NCI-H226 (cell line): ENCODE measurements around the gene PDIA3.
"Not testable (repeated sequence)": the region's sequence is repeated elsewhere in the genome, so short reads cannot be mapped to it uniquely, and the experiment has no call there.

Source experiments
- DNase-seq: peaks from one replicate; pipeline ENCODE4 v3.0.0-alpha.2; 2015

PDIA3 gene

DNA sequence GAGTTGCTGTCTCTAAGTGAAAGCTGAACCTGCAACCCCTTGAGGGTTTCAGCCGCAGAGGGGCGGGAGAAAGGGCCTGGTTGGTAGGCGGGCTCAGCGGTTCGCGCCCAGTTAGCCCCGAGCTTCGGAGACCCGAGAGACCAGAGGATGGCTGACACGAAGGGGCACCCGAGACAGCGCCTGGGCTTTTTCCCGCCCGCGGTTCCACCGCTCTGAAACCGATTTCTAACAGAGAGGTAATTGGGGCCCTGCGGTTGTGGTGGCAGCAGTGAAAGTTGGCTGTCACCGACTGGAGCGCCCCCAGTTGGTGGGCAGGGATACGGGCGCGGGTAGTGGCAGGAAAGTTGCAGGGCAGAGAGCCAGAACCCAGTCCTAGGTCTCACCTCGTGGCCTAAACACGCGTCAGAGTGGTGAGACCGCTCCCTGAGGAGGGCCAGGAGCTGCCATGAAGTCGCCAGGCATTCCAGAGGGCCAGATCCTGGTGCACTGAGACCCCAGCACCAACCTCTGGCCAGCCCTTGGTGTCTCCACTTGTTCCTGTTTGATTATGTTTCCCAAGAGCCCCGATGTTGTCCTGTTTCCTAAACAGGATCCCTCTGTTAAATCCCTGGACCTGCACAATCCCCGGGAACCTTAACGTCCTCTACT, 31.2 kb downstream of the PDIA3 start:
- peak; percentile 46 for DNase-seq

DNA sequence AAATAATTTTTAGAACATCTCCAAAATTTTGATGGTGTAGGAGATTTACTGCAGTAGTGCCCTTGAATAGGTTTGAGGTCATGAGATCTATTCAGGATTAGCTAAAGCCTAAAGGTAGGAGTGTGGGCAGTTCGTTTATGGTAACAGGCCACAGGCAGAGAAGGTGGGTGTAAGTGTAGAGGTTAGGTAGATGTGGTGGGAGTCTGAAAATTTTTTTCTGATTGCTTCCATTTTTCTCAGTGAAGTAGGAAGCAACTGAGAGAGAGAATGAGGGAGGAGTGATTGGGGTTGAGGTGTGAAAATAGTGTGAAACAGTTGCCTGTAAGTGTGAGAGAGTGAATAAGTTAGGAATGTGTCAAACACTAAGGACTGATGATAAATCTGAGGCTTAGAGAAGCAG, 32.8 kb downstream of the PDIA3 start:
- DNase-seq: no peak

DNA sequence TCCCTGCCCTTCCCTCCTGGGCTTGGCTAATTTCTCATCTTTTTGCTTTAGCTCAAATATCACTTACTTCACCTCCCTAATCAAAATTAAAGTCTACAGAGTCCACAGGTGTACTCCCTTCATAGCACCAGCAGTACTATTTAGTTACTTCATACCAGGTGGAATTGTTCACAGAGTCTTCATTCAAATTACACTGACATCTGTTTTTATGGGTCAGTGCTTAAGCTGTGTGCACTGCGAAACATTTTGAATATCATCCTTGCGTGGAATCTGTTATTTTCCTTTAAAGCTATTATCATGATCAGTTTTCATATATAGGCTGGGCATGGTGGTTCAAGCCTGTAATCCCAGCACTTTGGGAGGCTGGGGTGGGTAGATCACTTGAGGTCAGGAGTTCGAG, 43.2 kb downstream of the PDIA3 start:
- no peak for DNase-seq

DNA sequence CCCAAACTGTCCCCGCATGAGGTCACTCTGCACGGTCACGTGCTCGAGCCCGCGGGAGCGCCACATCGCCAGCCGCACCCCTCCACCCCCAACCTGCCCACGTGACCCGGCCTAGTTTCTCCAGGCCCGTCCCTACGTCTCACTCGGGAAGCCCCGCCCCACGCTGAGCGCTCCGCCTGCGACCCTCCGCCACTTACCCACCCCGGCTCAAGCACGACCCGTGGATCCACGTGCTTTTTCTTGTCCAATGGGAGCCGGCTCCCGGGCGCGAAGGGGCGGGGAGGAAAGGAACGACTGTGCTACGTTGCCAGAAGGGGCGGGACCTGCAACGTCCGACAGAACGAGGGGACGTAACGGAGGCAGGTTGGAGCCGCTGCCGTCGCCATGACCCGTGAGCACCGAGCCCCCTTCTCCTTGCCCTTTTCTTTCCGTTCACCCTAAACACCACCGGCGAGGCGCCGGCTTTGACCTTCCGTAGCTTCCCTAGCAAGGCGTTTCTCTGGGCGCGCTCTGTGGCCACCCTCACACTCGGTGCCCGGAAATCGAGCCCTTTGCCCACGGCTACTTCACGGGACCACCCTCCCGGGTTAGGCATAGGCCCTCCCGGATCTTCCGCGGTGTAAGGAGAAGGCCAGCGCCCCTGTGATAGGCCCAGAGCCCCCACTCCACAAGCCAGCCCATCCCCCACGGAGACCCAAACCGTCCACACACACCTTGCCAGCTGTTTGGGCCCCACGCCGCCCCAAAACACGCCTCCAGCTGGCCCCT, 45.9 kb downstream of the PDIA3 start, which contains the start of gene SERF2:
TSS of gene SERF2 (plus strand) at position 328 of the 768 bp plus-strand sequence. CDS start at position 385, 57 bp downstream.
- DNase-seq: peak; percentile 86

DNA sequence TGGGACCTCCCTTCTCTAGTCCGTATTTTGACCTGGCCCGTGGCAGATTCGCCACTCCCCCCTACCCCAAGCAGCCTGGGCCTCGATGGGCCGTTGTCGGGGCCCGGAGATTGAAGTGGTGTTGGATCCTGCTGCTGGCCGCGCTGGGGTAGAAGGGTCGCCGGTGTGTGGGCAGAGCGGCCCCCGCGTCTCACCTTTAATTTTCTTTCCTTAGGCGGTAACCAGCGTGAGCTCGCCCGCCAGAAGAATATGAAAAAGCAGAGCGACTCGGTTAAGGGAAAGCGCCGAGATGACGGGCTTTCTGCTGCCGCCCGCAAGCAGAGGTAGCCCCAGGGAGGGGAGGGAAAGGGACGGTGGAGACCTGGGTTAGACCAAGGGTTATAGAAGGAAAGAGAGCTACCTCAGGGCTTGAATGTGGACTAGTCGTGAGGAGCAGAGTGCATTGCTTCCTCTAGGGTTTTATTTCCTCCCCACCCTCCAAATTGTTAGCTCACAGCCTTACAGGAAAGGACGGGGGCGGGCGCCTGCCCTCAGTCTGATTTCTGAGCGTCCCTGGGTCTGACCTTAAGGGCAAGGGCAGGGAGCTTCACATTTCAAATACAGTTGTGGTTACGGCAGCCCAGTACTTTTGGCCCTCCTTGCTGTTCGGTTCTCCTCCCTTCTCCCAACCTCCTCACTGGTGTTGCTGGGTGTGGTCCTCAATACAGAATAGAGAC, 46.7 kb downstream of the PDIA3 start:
- no peak for DNase-seq

DNA sequence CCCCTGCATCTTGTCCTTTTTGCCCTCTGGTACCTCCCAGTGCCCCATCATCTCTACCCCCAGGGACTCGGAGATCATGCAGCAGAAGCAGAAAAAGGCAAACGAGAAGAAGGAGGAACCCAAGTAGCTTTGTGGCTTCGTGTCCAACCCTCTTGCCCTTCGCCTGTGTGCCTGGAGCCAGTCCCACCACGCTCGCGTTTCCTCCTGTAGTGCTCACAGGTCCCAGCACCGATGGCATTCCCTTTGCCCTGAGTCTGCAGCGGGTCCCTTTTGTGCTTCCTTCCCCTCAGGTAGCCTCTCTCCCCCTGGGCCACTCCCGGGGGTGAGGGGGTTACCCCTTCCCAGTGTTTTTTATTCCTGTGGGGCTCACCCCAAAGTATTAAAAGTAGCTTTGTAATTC, 47.4 kb downstream of the PDIA3 start:
- no peak for DNase-seq

DNA sequence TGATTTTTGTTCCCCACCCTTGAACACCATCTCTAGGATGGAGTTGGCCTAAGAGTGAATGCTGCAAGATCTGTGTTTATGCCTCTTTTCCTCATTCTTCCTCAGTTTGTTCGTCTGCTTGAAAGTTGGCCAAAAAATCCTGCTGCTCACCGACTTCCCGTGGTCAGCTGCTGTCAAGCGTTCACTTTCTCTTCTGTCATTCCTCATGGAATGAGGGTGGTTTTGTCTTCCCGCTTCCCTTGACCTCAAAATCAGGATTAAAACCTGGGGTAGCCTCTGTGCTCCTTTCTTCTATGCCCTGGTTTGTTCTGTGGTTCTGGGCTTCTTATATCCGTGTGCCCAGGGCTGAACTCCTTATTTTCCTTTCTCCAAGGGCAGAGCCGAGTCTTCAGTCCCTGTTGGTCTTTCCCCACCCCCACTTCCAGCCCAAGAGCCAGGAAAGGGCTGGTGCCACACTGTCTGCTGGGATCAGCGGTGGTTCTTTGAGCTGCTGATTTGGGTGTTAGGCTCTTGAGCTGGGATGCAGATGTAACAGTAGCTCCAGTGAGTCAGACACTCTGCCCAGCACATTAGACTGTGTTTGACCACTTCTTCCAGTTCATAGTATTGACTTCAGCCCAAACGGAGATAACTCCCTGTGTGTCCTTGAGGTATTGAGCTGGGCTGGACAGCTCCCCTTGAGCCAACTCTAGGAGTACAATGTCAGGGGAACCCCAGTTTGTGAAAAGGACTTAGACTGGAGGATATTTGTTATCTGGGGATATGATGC, 48.2 kb downstream of the PDIA3 start:
- DNase-seq: no peak

DNA sequence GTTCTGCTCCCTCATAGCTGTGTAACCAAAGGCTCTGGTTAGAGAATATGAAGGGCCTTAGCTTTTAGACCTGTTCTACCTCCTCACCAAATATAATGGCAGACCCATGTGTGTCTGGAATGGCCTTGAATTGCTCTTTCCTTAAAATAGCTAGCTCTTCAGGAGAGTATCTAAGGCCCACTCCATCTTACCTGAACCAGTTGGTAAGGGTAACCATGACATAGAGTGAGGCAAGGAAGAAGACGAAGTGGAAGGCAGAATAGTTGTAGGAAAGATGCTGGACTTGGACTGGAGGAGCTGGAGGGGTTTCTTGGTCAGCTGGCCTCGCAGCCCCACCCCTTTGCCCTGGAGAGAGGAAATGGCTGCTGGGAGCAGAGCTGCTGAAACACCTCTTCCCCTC, 49.0 kb downstream of the PDIA3 start:
- no peak for DNase-seq

DNA sequence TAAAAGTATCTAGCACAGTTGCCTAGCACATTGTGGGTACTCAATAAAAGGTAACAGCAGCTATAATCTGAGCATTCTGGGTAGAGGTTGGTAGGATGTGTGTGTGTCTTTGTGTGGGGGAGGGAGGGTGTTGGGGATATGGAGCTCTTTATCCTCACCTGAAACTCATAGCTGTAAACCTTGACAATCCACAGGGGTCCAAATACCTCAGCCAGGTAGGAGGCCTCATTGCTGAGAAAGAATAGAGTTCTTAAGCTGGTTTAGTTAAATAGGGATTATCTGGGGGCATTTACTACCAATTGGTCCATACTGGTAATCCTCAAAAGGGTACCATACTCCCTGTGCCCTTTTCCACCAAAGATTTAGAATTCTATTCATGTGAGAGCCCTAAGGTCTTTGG, 49.8 kb downstream of the PDIA3 start:
- no peak for DNase-seq

DNA sequence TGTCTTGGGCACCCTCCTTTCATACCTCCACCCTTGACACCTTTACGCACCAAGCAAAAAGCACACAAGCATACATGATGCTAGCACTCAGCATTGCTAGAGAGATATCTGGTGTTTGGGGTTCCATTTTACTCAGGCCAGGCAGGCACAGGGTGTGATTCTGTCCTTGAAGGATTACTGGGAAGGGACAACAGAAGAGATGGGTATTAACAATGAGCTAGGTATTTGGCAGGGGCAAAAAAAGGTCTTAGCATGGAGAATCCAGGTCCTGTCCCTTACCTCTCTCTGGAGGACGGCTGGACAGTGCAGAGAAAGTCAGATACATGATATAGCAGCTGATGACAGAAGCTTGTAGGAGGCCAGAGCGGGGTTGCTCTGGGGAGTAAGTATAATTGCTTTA, 50.3 kb downstream of the PDIA3 start:
- no peak for DNase-seq

DNA sequence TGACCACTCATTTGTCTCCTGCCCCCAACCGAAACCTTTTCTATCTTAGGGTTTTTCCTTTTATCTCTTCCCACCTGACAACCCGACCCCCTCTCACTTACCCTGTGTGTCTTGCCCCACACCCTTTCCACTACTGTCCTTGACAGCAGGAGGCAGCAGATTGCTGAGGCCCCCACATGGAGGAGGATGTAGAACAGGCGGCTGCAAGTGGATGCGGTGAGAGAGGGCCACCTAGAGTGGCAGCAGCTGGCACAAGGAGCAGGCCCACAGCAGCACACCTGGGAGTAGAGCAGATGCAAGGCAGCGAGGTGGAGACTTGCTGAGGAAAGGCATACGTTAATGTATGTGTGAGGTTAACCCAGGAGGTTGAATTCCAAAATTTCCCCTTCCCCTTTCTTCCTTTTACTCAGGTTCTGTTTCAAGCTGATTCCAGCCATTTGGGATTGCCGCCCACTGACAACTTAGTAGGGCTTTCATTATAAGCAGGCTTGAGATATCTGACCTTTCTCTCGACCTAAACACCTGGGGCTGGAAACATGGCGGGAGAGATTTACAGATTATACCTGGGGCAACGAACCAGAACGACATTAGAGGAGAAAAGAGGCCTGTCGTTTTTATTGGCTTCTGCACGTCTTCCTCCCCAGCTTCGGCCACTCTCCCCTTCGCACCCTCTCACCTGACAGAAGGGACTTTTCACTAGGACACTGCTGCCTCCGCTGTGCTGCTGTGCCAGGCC, 53.1 kb downstream of the PDIA3 start:
- no peak for DNase-seq

DNA sequence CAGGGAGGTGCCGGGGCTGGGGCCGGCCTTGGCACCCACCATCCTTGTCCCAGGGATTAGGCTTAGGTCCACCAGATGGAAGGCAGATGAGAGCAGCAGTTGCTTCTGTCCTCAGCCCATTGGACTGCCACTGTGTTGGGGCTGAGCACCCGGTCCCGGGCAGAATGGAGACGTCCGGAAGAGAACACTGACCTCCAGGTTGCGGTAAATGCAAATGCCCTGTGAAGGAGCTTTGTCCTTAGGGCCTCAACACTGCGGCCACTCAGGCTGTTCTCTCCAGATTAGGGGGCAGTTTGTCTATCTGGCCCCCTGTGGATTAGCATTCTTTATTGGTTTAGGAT, 53.7 kb downstream of the PDIA3 start, which contains the start of gene SERINC4:
TSS of gene SERINC4 (minus strand) at position 276 of the 341 bp plus-strand sequence. CDS start at position 42, 234 bp downstream.
- no peak for DNase-seq

DNA sequence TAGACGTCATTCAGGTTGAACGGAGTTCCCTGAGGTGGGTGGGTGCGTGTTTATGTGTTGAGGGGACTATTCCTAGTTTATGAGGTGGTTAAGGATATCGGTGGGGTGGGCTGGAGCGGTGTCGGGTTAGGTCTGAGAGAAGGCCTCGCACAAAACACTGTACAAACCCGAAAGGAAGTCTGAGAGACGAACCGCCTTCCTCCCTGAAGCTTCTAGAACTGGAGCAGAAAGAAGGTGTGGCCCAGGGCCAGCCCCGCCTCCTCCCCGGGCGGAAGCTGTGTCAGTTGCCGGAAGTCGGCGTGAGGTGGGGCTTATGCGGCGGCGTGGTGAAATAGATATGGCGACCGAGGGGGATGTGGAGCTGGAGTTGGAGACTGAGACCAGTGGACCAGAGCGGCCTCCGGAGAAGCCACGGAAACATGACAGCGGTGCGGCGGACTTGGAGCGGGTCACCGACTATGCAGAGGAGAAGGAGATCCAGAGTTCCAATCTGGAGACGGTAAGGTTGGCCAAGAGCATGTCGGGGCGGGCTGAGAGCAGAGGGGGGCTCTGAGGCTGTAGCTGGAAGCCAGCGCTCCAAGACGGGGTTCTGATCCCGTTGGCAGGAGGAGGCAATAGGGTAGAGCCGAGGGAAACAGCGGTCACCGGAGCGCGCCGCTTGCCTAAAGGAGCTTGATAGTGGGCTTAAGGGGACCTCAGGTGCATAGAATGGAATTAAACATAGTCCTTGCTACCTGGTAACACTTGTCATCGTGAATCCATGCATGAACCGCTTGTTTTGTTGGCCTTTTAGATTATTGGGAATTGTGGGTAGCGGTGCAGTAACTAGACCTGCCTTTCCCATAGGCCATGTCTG, 54.3 kb downstream of the PDIA3 start, which contains the start of gene HYPK:
TSS of gene HYPK (plus strand) at position 314 of the 856 bp plus-strand sequence. CDS start at position 338, 24 bp downstream.
- DNase-seq: peak; percentile 56

DNA sequence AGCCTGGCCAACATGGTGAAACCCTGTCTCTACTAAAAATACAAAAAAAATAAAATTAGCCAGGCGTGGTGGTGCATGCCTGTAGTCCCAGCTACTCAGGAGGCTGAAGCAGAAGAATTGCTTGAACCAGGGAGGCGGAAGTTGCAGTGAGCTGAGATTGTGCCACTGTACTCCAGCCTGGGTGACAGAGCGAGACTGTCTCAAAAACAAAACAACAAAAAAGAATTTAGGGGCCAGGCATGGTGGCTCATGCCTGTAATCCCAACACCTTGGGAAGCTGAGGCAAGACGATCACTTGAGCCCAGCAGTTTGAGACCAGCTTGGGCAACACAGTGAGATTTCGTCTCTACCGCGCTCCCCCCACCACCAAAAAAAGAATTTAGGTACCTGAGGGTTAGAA, 56.4 kb downstream of the PDIA3 start:
- DNase-seq: not testable (repeated sequence)

DNA sequence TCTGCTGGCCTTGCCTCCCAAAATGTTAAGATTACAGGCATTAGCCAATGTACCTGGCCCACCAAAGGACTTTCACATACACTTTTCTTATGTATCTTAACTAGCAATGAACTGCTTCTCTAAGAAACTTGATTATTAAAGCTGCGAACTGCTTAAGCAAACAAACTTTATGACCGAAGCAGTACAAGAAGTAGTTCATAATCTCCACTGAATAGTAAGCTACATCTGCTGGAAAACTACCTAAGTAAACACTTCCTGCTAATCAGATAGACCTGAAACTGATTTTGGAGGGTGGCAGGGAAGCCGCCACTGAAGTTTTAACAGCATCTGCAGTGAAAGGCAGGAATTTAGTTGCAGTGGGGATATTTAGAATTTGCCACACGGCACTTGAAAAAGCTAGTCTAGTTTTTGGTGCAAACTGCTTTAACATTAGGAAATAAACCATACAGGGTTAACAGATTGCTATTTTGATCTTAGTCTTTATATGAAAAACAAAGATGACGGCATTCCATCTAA, 62.3 kb downstream of the PDIA3 start:
- no peak for DNase-seq

DNA sequence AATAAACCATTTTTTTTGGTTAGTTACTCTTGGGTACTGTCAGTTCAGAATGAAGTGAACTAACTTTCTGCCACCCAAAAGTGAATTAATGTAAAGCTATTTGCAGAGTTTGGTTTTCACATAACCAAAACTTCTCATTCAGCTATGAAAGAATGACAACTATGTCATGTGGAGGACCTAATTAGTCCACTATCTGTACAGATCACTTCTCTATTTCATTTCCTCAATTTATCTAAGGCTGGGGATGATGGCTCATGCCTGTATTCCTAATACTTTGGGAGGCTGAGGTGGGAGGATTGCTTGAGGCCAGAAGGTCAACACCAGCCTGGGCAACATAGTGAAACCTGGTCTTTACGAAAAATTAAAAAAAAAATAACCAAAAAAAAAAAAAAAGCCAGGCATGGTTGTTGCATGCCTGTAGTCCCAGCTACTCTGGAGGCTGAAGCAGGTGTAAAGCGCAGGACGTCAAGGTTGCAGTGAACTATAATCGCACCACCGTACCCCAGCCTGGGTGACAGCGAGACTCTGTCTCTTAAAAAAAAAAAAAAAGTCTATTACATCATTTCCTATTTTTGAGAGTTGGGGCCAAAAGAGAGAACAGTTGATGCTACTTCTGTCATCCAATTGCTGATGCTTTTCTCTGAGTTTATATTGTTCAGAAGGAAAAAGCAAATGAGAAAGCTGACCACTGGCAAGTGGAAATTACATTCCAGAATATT, 62.9 kb downstream of the PDIA3 start:
- DNase-seq: no peak

DNA sequence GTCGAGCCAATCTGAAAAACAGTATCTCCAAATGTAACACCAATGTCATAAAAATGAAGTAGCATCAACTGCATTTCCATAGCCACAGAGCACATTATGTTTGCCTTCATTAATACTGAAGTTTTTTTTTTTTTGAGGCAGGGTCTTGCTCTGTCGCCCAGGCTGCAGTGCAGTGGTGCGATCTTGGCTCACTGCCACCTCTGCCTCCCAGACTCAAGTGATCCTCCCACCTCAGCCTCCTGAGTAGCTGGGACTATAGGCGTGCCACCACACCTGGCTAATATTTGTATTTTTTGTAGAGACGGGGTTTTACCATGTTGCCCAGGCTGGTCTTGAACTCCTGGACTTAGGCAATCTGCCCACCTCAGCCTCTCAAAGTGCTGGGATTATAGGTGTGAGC, 68.8 kb downstream of the PDIA3 start:
- DNase-seq: not testable (repeated sequence)

DNA sequence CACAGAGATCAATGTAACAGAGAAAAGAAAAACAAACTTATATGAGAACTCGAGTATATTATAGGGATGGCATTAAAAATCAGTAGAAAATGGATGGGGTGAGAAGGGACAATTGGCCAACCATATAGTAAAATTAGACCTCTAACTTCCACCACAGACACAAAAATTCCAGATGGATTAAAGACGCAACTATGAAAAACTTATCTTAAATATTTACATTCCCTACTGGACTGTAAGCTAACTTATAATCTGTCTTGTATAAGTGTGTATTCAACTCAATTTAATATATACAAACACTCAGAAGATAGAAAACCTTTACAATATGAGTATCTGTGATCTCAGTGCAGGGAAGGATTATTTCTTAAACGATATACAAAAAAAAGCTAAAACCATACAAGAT, 75.3 kb downstream of the PDIA3 start:
- no peak for DNase-seq
